HL-60 (cell line): ENCODE measurements around the gene YIPF6.

Experiments
- DNase-seq, 2 experiments: peaks; one replicate each; pipeline ENCODE4 v3.0.0-alpha.2; 2010 to 2020; ENCODE audit warnings: low read depth in 1 of 2, low spot score in 1 of 2
- H3K27ac ChIP-seq: fragments of 250-450 bp; sonication (Bioruptor Pico); replicated peaks from 2 replicates; pipeline ENCODE4 v1.5.1; 2020; ENCODE audit warnings: mild to moderate bottlenecking, moderate library complexity
- H3K27me3 ChIP-seq: fragments of 250-450 bp; sonication (Bioruptor Pico); 2 replicates; pipeline ENCODE4 v1.5.1; 2021; ENCODE audit warnings: mild to moderate bottlenecking, moderate library complexity; ENCODE audit not compliant: insufficient read depth, poor library complexity, severe bottlenecking
- H3K4me3 ChIP-seq: replicated peaks from 2 replicates; pipeline ENCODE4 v1.5.1; 2011; ENCODE audit warnings: mild to moderate bottlenecking, control low read depth, low read length; ENCODE audit not compliant: insufficient read depth
- CTCF ChIP-seq: IDR thresholded peaks from one replicate; pipeline ENCODE4 v1.5.1; 2011; ENCODE audit warnings: low read length, control low read depth, inconsistent platforms; ENCODE audit not compliant: insufficient read depth
- GABPA ChIP-seq: IDR thresholded peaks from 2 replicates; pipeline ENCODE4 v1.6.1; 2012; ENCODE audit warnings: low read depth
- POLR2AphosphoS5 ChIP-seq: IDR thresholded peaks from 2 replicates; pipeline ENCODE4 v1.6.1; 2012; ENCODE audit warnings: low read depth
- SPI1 ChIP-seq: IDR thresholded peaks from 2 replicates; pipeline ENCODE4 v1.6.1; 2012; ENCODE audit warnings: low read depth, mild to moderate bottlenecking, borderline replicate concordance
- TF ChIP-seq, protein P1 (sequence below): IDR thresholded peaks from 2 replicates; pipeline ENCODE4 v1.6.1; 2012; ENCODE audit warnings: low read depth; ENCODE audit not compliant: insufficient replicate concordance

The YIPF6 gene

DNA sequence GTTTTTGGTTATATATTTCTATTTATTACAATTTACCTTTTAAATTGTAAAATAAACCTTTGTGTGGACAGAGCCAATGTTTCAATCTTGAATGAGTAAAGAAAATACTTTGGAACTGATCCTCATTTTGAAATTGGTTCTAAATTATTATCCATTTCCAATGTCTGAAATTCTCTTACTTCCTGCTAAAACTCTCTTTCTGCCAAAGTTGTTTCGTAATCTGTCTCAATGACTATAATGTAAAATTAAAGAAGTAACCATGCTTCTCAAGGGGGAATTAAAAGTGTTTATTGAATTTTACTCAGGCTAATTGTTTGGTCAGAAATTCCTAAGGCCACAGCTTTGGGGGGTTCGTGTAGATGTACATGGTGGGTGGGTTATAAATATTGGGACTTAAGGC is 34.8 kb downstream of the YIPF6 start:
- TF ChIP-seq CTCF (no peak), GABPA (no peak), SPI1 (no peak), POLR2AphosphoS5 (no peak)
- TF ChIP-seq, protein P1, sequence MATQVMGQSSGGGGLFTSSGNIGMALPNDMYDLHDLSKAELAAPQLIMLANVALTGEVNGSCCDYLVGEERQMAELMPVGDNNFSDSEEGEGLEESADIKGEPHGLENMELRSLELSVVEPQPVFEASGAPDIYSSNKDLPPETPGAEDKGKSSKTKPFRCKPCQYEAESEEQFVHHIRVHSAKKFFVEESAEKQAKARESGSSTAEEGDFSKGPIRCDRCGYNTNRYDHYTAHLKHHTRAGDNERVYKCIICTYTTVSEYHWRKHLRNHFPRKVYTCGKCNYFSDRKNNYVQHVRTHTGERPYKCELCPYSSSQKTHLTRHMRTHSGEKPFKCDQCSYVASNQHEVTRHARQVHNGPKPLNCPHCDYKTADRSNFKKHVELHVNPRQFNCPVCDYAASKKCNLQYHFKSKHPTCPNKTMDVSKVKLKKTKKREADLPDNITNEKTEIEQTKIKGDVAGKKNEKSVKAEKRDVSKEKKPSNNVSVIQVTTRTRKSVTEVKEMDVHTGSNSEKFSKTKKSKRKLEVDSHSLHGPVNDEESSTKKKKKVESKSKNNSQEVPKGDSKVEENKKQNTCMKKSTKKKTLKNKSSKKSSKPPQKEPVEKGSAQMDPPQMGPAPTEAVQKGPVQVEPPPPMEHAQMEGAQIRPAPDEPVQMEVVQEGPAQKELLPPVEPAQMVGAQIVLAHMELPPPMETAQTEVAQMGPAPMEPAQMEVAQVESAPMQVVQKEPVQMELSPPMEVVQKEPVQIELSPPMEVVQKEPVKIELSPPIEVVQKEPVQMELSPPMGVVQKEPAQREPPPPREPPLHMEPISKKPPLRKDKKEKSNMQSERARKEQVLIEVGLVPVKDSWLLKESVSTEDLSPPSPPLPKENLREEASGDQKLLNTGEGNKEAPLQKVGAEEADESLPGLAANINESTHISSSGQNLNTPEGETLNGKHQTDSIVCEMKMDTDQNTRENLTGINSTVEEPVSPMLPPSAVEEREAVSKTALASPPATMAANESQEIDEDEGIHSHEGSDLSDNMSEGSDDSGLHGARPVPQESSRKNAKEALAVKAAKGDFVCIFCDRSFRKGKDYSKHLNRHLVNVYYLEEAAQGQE = no peak

DNA sequence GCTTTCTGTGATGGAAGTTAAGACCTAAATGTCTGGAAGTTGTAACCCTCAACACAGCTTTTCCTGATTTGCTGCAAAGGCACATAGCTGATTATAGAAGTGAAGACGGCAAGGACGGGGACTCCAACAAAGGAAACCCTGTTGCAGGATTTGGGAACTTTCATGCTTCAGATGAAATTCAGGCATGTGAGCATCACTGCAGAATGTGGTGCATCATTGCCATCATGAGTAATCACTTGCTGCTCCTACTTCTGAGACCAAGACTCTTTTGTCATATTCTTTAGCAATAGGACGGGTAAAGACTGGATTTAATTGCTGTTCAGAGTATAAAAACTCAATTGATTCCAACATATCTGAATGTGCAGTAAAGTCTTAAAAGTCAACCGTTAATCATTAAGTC is 35.8 kb downstream of the YIPF6 start:
- Histone ChIP-seq H3K27ac (no peak overlapping the region), H3K4me3 (no peak overlapping the region), H3K27me3 (no peaks in the 10 kb centered on the region)
- TF ChIP-seq CTCF (no peak), POLR2AphosphoS5 (no peak), SPI1 (no peak), GABPA (no peak)
- TF ChIP-seq, protein P1 = no peak
- DNase-seq = no peak

More for the DNA sequence above, 34.8 kb downstream of the YIPF6 start:
- DNase-seq = no peak
- Histone ChIP-seq H3K27ac (no peak overlapping the region), H3K27me3 (no peaks in the 10 kb centered on the region), H3K4me3 (no peak overlapping the region)

GRCh38 chrX:68536429-68536828 is 37.6 kb downstream of the YIPF6 start:
- H3K27ac ChIP-seq = no peak overlapping the region
- TF ChIP-seq, protein P1 = no peak
- TF ChIP-seq POLR2AphosphoS5 = no peak
- no peak for TF ChIP-seq CTCF
- no peak for TF ChIP-seq SPI1
- no peak for TF ChIP-seq GABPA

More at GRCh38 chrX:68536429-68536828, 37.6 kb downstream of the YIPF6 start:
- no peak for DNase-seq
- H3K27me3 ChIP-seq = no peaks in the 10 kb centered on the region
- H3K4me3 ChIP-seq = no peak overlapping the region
